GM18868 (cell line): Measurements from ENCODE around the gene VENTX.
"Not testable (repeated sequence)": the region's sequence is repeated elsewhere in the genome, so short reads cannot be mapped to it uniquely, and the experiment has no call there.

Experiments used
- ATAC-seq: cut with Tn5 transposase; IDR thresholded peaks from one replicate; pipeline ENCODE4 v1.9.1; 2021; ENCODE audit warnings: mild to moderate bottlenecking, moderate library complexity; ENCODE audit not compliant: unreplicated experiment

VENTX gene

DNA sequence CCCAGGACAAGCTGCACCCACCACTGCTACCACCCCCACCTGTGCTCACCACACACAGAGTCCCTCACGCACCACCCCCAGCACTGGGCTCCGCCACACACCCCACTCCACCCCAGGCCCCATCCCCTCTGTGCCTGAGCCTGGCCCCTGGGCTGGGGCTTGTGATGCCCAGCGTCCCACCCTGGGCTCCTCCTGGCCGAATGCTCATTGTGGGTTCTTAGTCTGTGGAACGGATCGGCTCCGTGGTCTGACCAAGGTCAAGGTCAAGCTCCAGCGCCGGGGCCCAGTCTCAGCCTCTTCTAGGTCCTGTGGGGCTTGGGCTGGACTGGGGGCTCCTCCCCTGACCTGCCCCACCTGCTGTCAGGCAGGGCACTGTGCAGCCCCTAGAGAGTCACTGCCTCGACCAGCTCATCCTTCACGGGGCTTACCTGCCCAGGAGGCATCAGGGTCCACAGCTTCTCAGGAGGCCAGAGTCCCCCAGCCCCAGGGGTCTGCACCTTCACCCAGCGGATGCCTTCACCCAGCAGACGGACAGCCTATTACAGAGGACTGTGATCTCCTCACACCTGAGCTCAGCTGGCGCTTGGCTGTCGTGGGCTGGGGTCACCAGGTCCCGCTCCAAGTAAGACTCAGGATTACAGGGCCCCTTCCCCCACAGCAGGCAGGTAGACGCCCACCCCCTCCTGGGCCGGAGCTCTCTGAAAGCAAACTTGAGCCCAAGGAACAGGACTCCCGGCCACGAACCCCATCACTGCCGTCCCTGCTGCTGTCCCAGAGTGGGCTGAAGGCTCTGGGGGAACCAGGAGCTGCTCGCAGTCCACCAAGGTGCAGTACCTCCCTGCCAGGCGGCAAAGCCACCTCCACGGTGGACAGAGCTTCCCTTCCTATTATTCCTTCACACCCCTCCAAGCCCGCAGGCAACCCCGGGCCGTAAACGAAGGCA lies 22.9 kb upstream of the VENTX start:
- ATAC-seq: no peak

GRCh38 chr10:133215586-133215985 lies 22.1 kb upstream of the VENTX start:
- no peak for ATAC-seq

GRCh38 chr10:133216776-133217175 lies 20.9 kb upstream of the VENTX start:
- ATAC-seq: no peak

GRCh38 chr10:133217800-133218589 lies 19.7 kb upstream of the VENTX start:
- no peak for ATAC-seq

DNA sequence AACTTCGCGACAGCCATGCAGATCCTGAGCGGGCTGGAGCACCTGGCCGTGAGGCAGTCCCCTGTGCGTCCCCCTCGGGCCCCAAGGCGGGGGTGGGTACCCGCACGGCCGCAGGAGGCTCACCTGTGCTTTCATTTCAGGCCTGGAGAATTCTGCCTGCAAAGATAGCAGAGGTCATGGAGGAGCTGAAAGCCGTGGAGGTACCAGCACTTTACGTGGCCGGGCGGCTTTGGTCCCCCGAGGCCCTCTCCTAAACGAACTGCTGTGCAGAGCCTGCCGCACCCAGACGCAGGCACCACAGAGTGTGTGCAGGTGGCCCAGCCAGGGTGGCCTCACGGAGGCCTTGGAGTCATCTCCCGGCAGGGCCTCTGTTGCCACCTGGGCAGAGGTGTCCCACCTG lies 18.8 kb upstream of the VENTX start:
- no peak for ATAC-seq

GRCh38 chr10:133219782-133220181 lies 17.9 kb upstream of the VENTX start:
- no peak for ATAC-seq

GRCh38 chr10:133221331-133221730 lies 16.3 kb upstream of the VENTX start:
- no peak for ATAC-seq

DNA sequence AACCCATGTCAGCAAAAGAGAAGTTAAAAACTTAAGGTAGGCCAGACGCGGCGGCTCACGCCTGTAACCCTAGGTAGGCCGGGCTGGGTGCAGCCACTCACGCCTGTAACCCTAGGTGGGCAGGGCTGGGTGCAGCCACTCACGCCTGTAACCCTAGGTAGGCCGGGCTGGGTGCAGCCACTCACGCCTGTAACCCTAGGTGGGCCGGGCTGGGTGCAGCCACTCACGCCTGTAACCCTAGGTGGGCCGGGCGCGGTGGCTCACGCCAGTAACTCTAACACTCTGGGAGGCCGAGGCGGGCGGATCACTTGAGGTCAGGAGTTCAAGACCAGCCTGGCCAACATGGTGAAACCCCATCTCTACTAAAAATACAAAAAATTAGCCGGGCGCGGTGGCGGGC lies 15.9 kb upstream of the VENTX start:
- ATAC-seq: not testable (repeated sequence)

DNA sequence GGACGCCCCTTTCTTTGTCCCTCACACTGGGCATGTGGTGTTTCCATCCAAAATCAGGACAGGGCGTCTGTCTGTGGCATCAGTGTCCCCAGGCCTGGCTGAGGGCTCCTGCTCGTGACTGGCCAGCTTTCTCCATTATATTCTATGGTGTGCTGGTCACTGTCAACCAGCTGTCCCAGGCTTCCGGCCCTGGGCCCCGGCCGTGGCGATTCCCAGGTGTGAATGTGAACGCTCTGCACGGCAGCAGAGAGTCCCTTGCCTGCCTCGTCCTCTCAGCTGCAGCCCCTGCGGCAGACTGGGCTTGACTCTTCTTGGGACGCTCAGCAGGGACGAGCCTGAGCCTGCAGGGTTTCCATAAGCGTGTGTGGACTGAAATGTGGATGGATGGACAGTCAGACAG lies 13.6 kb upstream of the VENTX start:
- ATAC-seq: no peak

- no peak for ATAC-seq
Measured at GRCh38 chr10:133224756-133225372, 12.8 kb upstream of the VENTX start.

DNA sequence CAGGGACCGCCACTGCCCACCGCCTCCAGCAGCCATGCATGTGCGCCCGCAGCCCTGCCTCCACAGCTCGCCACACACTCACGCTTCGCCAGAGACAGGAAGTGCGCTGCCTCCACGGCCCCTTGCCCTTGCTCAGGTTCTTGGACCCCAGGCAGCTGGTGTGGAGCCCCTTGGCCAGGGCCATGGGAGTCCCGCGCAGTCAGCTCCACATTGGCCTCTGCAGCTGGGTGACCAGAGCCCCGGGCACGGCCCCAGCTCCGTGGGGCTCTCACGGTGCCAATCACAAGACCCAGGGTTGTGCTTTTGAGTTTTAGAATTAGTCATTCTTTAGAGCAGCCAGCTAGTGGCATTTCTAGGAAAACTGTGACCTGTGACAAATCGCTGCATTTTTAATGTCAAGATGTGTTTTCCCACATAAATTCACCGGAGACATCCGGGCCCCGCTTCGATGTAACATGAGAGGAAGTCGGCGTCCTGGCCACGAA lies 11.9 kb upstream of the VENTX start:
- no peak for ATAC-seq

GRCh38 chr10:133226251-133226808 lies 11.3 kb upstream of the VENTX start:
- no peak for ATAC-seq

DNA sequence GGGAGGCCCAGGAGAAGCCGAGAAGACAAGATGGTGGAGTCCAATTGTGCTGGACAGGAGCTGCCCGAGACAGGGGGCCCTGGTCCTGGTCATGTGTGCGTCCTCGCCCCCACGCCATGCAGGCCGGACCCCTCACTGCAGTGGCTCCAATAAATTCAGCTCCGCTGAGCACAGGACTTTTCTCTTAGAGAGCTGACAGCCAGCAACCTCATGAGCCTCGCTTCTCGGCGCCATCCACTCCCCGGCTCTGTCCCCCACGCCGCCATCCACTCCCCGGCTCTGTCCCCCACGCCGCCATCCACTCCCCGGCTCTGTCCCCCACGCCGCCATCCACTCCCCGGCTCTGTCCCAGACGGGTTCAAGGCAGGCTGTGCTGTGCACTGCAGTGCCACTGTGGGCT lies 10.4 kb upstream of the VENTX start:
- no peak for ATAC-seq

DNA sequence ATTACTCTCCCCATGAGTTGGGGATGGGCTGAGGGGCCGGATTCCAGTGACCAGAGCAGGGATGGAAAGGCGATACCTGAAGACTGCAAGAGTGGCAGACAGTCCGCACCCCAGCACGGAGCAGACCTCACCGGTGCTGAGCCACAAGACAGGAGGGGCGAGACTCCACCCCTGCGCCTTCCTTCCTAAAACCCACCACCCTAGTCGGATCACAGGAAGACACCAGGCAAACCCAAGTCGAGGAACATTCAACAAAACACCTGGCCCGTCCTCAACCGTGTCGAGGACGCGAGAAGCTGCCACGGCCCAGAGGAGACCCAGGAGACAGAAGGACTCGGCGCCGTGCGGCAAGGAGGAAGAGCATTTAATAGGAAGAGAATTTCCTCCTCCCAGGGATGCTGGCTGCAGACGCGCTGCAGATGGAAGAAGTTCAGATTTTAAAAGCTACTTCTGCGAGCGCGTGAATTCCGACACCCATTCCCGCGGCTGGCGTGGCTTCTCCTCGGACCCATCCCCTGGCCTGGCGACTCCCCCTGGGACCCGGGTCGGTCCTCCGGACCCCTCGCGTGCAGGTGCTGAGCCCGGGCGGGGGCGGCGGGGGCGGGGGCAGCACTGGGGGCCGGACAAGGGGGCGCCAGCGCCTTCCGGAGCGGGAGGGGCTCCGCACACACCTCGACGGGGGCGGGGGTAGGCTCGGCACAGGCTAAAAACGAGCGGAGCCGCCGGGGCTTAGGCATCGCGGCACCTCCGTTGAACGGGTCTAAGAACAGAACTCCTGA lies 8.2 kb upstream of the VENTX start:
- no peak for ATAC-seq

DNA sequence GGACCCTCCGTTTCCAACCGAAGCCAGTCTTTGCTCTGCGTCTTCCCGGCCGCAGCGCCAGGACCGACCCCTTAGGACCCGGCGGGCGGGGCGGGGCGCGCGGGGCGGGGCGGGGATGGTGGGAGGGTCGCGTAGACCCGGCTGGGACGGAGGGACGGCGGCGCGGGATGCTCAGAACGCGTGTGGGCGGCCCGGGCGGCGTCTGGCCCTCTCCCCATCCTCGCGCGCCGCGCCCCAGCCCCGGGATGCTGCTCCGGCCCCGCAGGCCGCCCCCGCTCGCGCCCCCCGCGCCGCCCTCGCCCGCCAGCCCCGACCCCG lies 7.7 kb upstream of the VENTX start, which contains the start of gene UTF1:
UTF1 (plus strand) TSS at position 174 of the 318 bp plus-strand sequence; CDS start at position 246, 72 bp downstream.
- ATAC-seq: no peak

DNA sequence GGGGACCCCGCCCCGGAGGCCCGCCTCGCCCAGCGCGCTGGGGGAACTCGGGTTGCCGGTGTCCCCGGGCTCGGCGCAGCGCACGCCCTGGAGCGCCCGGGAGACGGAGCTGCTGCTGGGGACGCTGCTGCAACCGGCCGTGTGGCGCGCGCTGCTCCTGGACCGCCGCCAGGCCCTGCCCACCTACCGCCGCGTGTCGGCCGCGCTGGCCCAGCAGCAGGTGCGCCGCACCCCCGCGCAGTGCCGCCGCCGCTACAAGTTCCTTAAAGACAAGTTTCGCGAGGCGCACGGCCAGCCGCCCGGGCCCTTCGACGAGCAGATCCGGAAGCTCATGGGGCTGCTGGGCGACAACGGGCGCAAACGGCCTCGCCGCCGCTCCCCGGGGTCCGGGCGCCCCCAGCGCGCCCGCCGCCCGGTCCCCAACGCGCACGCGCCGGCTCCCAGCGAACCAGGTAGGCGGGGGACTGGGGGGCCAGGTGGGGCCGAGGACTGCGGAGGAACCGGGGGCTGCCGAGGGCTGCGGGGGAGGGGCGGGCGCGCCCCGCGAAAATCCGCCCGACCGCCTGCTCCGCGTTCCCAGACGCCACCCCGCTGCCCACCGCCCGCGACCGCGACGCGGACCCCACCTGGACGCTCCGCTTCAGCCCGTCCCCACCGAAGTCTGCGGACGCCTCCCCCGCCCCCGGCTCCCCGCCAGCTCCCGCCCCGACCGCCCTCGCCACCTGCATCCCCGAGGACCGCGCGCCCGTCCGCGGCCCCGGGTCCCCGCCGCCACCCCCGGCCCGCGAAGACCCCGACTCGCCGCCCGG lies 7.1 kb upstream of the VENTX start:
- ATAC-seq: no peak

- no peak for ATAC-seq
Measured at GRCh38 chr10:133231244-133231945, 6.3 kb upstream of the VENTX start.

- ATAC-seq: no peak
Measured at GRCh38 chr10:133231946-133232574, 5.6 kb upstream of the VENTX start.
